GM19023 (cell line): Measurements from ENCODE around the gene TOMM40.
"Not testable (repeated sequence)": the region's sequence is repeated elsewhere in the genome, so short reads cannot be mapped to it uniquely, and the experiment has no call there.

ENCODE experiments used
- ATAC-seq: cut with Tn5 transposase; IDR thresholded peaks from one replicate; pipeline ENCODE4 v1.9.1; 2021; ENCODE audit warnings: mild to moderate bottlenecking, moderate library complexity; ENCODE audit not compliant: unreplicated experiment

The TOMM40 gene

DNA sequence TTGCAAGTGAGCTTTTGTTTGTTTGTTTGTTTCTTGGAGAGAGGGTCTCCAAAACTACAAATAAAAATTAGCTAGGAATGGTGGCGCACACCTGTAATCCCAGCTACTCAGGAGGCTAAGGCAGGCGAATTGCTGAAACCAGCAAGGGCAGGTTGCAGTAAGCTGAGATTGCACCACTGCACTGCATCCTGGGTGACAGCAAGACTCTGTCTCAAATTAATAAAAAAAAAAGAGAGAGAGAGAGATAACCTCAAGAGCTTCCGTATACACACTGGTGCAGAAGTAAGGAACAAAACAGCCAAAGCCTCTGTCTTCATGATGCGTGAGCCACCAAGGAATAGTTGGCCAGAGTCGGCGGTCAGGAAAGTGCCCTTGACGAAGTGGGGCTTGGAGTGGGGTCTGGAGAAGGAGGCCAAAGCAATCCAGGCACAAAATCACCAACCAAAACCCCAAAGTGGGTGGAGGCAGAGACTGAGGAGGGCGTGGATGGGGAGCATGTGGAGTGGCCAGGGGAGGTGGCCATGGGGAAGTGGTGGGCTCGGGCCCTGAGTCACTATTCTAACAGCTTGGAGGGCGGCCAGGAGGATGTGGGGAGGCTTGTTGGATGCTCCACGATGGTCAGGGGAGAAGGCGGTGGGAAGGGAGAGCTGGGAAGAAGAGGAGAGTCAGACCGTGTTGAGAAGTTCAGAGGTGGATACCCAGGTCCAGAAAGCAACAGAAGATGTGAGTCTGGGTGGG is 21.2 kb upstream of the TOMM40 start:
- ATAC-seq = no peak

DNA sequence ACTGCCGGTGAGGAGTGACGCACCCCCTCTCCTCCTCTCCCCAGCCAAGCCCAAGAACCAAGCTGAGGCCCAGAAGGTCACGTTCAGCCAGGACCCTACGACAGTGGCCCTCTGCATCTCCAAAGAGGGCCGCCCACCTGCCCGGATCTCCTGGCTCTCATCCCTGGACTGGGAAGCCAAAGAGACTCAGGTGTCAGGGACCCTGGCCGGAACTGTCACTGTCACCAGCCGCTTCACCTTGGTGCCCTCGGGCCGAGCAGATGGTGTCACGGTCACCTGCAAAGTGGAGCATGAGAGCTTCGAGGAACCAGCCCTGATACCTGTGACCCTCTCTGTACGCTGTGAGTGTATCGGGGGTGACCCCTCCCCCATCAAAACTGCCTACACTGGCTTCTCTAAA is 19.2 kb upstream of the TOMM40 start:
- ATAC-seq = no peak

DNA sequence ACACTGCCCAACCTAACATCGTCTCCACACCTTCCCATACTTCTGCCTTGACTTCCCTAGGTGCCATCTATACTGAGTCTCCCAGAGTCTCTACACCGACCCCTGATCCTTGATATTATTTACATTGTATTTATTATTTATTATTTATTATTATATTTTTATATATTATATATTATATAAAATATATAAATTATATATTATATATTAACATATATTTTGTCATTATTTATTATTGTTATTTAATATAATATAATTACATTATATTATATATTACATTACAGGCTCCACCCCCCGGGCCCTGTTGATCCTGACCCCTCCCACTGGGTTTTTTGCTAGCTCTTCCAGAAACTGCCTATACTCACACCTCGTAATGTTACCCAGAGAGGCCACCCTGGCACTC is 18.4 kb upstream of the TOMM40 start:
- no peak for ATAC-seq

DNA sequence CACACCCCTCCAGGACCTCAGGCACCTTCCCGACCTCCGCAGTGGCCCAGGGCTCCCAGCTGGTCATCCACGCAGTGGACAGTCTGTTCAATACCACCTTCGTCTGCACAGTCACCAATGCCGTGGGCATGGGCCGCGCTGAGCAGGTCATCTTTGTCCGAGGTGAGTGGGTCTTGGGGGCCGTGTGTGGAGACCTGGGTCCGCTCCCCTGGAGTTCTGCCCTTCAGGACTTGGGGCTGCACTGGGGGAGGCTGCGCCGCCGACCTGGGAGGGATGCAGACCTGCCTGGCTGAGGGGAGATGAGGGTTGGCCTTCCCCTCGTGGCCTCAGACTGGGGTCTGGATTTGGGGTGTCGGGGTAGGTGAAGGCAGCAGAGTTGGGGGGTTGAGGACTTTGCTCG is 16.7 kb upstream of the TOMM40 start:
- no peak for ATAC-seq

DNA sequence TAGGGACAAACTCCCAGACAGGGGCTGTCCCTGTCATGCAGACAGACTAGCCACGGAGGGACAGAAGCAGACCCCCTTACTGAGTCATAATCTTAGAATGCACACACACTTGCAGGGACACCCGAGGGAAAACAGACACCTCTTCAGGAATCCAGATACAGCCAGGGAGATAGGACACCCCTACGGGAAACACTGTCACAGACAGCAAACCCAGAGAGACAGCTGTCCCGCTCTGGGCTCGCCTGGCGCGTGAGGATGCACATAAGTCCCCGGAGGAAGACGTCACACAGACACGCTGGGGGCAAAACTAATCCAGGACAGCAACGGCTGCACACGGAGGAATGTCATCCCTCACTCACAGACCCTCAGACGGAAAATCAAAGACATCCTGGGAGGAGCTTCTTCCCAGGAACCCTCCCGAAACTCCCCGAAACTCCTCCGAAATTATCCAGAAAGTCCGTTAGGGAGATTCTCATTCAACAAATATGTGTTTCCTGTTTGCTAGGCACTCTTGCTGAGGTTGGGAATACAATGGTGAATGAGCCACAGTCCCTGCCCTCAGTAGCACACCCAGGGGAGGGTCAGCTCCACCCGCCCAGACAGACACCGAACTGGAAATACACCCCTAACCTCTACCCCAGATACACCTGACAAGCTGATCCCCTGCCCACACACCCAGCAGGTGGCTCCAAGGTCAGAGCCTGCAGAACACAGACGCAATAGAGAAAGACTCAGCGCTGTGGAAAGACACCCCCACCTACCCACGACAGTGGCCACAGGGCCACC is 15.2 kb upstream of the TOMM40 start:
- no peak for ATAC-seq

DNA sequence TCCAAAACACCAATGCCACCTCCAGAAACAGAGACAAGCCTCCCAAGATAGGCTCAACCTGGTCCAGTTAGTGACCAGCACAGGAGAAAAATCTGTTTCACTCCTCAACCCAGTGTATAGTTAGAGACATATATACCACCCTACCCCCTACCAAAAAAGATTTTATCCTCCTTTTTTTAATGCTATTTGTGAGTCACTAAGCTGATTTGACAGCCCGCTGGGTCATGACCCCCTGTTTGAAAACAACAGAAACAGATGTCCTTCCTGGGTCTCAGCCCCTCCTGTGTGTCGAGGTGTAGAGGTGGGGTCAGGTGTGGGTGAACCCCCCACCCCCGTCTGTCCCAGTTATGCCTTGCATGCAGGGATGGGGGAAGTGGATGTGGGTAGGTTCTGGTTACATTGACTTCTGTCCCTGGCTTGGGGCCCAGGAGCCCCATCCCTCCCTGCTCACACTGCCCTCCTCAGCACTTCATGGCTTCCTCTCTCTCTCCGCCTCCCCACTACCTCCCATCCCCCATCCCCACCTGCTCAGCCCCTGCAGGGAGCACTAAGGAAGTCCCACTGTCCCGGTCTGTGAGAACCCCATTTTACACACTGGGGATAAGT is 14.0 kb upstream of the TOMM40 start:
- no peak for ATAC-seq

DNA sequence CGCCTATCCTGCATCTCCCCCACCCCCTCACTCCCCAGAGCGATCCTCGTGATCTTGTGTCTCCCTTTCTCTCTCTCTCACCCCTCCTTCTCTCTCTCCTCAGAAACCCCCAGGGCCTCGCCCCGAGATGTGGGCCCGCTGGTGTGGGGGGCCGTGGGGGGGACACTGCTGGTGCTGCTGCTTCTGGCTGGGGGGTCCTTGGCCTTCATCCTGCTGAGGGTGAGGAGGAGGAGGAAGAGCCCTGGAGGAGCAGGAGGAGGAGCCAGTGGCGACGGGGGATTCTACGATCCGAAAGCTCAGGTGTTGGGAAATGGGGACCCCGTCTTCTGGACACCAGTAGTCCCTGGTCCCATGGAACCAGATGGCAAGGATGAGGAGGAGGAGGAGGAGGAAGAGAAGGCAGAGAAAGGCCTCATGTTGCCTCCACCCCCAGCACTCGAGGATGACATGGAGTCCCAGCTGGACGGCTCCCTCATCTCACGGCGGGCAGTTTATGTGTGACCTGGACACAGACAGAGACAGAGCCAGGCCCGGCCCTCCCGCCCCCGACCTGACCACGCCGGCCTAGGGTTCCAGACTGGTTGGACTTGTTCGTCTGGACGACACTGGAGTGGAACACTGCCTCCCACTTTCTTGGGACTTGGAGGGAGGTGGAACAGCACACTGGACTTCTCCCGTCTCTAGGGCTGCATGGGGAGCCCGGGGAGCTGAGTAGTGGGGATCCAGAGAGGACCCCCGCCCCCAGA is 12.8 kb upstream of the TOMM40 start:
- ATAC-seq = no peak

DNA sequence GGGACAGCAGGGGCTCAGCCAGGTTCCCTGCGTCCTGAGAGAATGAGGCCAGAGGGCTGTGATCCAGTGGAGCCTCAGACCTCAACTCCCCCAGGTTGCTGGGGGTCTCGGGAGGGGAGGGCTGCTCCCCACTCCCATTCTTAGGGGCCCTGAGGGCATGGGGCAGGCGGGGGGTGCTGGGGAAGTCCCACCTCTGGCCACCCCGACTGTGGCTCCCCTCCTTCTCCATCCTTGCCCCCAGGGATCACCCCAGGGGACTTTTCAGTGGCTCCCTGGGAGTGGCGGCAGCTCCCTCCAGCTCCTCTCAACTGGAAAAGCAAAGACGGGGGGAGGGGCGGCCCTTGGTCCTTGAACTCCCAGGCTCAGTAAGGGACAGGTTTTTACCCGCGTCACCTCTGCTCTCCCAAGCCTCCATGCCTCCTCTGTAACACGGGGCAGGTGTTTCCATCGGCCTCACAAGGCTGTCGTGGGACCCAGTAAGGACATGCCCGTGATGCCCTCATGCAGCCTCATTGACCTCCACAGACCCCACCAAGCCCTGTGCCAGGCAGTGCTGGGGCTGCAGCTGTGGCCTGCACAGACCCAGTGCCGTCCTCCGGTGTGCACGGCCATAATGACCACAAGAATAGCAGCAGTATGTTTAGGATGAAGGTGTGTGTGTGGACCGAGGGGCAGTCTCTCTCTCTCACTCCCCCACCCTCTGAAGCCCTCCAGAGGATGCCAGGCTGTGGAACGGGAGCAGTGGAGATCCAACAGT is 11.6 kb upstream of the TOMM40 start:
- no peak for ATAC-seq

DNA sequence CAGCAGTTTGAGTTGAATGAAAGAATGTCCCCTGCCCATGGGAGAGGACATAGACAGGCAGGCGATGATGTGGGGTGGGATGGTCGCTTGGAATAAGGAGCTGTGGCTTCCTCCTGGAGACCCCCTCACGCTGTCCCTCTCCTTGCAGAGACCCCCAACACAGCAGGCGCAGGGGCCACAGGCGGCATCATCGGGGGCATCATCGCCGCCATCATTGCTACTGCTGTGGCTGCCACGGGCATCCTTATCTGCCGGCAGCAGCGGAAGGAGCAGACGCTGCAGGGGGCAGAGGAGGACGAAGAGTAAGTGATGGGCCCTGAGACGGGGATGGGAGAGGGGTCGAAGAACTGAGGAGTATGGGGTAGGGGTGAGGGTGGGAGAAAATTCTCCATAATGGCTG is 9.0 kb upstream of the TOMM40 start:
- ATAC-seq = no peak

DNA sequence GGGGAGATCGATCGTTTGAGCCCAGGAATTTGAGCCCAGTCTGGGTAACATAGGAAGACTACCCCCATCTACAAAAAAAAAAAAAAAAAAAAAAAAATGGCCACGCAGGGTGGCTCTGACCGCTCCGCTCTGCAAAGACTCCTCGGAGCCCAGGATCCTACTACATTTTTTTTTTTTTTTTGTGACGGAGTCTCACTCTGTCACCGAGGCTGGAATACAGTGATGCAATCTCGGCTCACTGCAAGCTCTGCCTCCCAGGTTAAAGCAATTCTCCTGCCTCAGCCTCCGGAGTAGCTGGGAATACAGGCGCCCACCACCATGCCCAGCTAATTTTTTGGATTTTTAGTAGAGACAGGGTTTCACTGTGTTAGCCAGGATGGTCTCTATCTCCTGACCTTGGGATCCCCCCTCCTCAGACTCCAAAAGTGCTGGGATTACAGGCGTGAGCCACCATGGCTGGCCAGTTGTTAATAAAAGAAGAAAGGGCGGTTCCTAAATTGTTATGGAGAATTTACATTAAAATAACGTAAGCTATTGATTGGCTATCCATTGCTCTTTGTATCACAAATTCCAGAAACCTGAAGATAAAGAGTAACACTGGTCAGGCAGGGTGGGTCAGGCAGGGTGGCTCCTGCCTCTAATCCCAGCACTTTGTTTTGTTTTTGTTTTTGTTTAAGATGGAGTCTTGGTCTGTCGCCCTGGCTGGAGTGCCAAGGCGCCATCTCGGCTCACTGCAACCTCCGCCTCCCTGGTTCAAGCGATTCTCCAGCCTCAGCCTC is 8.2 kb upstream of the TOMM40 start:
- ATAC-seq = not testable (repeated sequence)

DNA sequence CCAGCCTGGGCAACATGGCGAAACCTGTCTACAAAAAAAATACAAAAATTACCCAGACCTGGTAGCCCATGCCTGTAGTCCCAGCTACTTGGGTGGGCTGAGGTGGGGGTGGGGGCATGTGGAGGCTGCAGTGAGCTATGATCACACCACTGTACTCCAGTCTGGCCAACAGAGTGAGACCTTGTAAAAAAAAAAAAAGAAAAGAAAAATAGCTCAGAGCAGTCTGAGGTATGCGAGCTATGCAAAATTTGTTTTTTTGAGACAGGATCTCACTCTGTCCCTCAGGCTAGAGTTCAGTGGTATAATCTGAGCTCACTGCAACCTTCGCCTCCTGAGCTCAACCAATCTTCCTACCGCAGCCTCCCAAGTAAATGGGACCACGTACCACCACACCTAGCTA is 7.1 kb upstream of the TOMM40 start:
- no peak for ATAC-seq

DNA sequence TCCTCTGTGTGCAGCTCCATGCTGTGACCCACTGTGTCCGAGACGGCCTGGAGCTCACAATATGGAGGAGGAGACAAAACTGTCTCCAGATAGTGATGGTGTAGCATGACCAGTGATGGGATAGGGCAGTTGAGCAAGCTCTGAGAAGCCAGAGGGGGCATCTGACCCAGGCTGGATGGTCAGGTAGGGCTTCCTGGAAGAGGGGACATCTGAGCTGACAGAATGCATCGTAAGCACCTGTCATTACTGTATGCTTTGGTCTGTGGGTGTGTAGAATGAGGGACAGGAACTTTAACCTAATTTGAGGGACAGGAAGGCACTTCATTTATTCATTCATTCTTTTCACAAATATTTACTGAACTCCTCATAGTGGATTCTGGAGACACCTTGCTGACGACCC is 6.5 kb upstream of the TOMM40 start:
- ATAC-seq = no peak

DNA sequence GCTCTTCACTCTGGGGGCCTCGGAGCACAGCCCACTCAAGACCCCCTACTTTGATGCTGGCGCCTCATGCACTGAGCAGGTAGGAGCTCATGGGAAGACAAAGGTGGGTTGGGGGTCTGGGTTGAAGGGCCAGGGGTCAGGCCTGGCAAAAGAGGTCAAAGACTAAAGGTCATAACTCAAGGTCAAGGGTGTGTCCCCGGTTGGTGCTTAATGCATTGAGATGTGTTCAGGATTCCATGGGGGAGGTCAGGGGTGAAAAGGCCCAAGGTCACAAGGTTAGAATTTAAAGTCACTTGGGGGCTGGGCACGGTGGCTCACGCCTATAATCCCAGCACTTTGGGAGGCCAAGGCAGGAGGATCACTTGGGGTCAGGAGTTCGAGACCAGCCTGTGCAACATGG is 4.9 kb upstream of the TOMM40 start:
- no peak for ATAC-seq

DNA sequence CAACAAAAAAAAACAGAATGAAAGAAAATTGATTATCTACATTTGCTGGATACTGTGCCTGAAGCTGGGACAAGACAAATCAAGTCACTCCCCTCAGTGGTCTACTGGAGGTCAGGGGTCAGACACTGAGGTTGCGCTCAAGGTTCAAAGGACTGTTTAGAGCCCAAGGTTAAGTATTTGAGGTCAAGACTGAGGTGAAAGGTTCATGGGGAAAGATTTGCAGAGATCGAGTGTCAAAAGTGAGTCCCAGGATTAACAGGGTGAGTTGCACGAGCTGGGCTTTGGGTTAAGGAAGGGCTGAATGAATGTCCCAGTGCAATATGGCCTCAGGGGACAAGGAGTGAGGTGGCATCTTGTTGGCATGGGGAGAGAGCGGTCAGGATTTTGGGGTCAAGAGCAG is 3.4 kb upstream of the TOMM40 start:
- no peak for ATAC-seq

DNA sequence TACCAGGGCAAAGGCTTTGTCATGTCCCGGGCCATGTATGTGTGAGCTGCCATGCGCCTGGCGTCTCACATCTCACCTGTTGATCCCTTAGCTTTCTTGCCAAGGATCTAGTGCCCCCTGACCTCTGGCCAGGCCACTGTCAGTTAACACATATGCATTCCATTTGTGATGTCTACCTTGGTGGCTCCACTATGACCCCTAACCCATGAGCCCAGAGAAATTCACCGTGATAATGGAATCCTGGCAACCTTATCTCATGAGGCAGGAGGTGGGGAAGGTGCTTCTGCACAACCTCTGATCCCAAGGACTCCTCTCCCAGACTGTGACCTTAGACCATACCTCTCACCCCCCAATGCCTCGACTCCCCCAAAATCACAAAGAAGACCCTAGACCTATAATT is 2.7 kb upstream of the TOMM40 start:
- not testable (repeated sequence) for ATAC-seq

DNA sequence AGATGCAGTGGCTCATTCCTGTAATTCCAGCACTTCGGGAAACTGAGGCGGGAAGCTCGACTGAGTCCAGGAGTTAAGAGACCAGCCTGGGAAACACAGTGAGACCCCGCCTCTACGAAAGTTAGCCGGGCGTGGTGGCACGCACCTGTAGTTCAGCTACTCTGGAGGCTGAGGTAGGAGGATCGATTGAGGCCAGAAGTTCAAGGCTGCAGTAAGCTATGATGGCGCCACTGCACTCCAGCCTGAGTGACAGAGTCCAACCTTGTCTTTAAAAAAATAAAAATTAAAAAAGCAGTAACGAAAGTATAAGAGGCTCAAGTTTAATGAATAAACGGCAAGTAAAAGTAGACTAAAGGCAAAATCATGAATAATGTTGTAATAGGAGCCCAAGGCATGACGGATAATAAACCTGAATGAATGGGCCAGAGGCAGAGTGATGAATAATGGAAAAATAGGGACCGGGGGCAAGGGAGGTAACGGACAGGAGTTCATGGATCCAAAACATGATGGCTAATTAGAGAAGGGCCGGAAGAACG is 1.2 kb upstream of the TOMM40 start:
- no peak for ATAC-seq

DNA sequence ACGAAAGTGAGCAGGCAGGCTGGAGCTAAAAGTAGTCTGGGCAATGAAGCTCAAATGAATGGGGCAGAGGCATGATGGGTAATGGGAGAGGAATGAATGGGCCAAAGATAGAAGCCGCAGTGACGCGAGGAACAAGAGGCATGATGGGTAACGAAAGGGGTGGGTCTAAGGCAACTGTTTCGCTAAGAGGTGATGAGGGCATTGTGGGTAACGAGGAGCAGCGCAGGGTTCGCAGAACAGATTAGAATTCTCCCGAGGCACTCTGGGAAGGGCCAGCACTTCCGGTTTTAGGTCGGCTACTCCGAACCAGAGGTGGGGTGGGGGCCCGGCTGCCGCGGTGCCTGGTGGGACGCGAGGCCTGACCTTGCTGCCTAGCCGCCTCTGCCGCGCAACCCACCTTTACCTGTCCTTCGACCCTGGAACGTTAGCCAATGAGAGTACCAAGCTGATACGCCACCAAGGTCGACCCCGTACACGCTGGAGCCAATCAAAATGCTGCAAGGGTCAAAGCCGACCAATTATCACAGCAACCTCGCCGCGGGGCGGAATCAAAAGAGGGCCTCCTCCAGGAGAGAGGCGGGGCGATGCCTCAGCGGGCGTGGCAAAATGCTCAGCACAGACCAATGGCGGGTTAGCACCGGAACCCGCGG is 563 bp upstream of the TOMM40 start:
- peak; percentile 84 for ATAC-seq

DNA sequence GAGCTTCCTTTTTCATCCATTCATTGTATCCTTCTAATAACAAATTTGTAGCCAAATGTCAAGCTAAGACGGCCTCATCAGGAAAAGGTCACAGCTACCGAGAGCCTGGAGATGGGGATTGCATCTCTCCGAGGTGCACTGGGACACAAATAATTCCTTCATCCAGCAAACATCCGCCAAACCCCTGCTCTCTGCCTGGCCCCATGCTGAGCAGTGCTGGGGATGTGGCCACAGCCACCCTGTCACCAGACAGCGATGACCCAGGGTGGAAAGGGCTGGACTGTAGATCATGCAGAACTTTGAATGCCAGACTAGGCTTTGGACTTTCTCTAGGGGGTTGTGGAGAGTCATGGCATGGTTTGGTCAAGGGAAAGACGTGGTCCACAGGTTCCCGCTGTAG is 1.9 kb downstream of the TOMM40 start:
- no peak for ATAC-seq
